ENCODE data around the gene ACADL.

- TF ChIP-seq CTCF (IDR thresholded peaks at IDR 0.05), result no peak
- TF ChIP-seq POLR2A (IDR thresholded peaks at IDR 0.05), result no peak
Observed at GRCh38 chr2:210226223-210226622, 976 bp upstream of the ACADL start.
